ENCODE measurements around the gene KRT76. TPM values are rescaled to one million over a fixed set of nuclear protein-coding genes. Genes with fewer than 3 reads are reported as not detected.

KRT76 gene
- total and polyA plus RNA-seq, 2 donors (not counting 1 experiment from before 2014, with no cell fraction given), result not detected

DNA sequence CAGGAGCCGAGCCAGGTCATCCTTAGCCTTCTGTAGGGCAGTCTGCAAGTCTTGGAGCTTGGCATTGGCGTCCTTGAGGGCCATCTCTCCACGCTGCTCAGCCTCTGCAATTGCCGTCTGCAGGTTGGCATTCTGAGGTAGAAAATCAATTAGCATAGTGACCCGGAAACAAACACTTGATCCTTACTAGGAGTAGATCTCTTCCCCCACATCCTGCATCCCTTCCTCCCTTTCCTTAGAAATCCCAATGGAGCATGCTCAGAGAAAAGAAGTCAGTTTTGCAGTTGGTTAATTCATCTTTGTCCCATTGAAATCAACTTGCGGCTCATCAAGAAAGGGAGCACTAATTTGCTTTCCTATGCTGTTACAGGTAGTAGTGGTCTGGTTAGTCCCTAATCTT, 6.1 kb downstream of the KRT76 start:
- WGBS (ENCODE audit: insufficient coverage), result 77% methylated on average over 4 of the region's 6 CpGs
- no peak overlapping the region for H3K4me3 ChIP-seq (ENCODE audit: control extremely low read depth in 1 of 5, extremely low read depth in 1 of 5, insufficient read depth in 1 of 5, low read depth in 2 of 5, low read length in 4 of 5)
- TF ChIP-seq, protein P1, sequence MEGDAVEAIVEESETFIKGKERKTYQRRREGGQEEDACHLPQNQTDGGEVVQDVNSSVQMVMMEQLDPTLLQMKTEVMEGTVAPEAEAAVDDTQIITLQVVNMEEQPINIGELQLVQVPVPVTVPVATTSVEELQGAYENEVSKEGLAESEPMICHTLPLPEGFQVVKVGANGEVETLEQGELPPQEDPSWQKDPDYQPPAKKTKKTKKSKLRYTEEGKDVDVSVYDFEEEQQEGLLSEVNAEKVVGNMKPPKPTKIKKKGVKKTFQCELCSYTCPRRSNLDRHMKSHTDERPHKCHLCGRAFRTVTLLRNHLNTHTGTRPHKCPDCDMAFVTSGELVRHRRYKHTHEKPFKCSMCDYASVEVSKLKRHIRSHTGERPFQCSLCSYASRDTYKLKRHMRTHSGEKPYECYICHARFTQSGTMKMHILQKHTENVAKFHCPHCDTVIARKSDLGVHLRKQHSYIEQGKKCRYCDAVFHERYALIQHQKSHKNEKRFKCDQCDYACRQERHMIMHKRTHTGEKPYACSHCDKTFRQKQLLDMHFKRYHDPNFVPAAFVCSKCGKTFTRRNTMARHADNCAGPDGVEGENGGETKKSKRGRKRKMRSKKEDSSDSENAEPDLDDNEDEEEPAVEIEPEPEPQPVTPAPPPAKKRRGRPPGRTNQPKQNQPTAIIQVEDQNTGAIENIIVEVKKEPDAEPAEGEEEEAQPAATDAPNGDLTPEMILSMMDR (IDR thresholded peaks at IDR 0.05), result no peak
- no peak for TF ChIP-seq EZH2 (IDR thresholded peaks at IDR 0.05; ENCODE audit: borderline replicate concordance, insufficient read depth, low read depth, low read length, poor library complexity, severe bottlenecking)
- no peak overlapping the region for H3K27ac ChIP-seq (ENCODE audit: low read length in 2 of 2)
- CTCF ChIA-PET, result no interaction called here
- POLR2A ChIA-PET, result no interaction called here
- H3K79me2 ChIP-seq (ENCODE audit: control insufficient read depth, insufficient read depth, low read length), result no peaks in the 10 kb centered on the region
- no peaks in the 10 kb centered on the region for H4K20me1 ChIP-seq (ENCODE audit: control insufficient read depth, insufficient read depth, low read length, poor library complexity, severe bottlenecking)
- H3K4me2 ChIP-seq (replicated peaks; ENCODE audit: low read depth, low read length, poor library complexity, severe bottlenecking), result no peak overlapping the region
- H3K4me3 Mint-ChIP-seq, result no peak overlapping the region
- peaks cover 0 to 15% (median 0%) of the 10 kb centered on the region in 4 experiments for H3K27me3 ChIP-seq (replicated peaks in 1 of 4; ENCODE audit: control extremely low read depth in 1 of 4, control insufficient read depth in 3 of 4, insufficient read depth in 4 of 4, low read length in 3 of 4)
- no peaks in the 10 kb centered on the region for H3K4me1 Mint-ChIP-seq
- H3K27me3 Mint-ChIP-seq, result peaks cover 29% of the 10 kb centered on the region
- H3K9me3 Mint-ChIP-seq (ENCODE audit: insufficient read depth), result no peaks in the 10 kb centered on the region
- H3K4me1 ChIP-seq (ENCODE audit: control insufficient read depth in 2 of 2, insufficient read depth in 2 of 2, low read length in 2 of 2), result no peaks in the 10 kb centered on the region
- peaks cover 0 to 2% (median 0%) of the 10 kb centered on the region in 3 donors for H3K9me3 ChIP-seq (ENCODE audit: control extremely low read depth in 1 of 3, control insufficient read depth in 2 of 3, insufficient read depth in 1 of 3, low read length in 2 of 3)
- H3K36me3 ChIP-seq (replicated peaks in 1 of 2; ENCODE audit: control extremely low read depth in 1 of 2, control insufficient read depth in 1 of 2, extremely low read depth in 1 of 2, insufficient read depth in 2 of 2, low read length in 1 of 2), result no peaks in the 10 kb centered on the region
- no peak overlapping the region for H3K27ac Mint-ChIP-seq
- DNase-seq (no peak), ATAC-seq (ENCODE audit: low read depth) (no peak)
- intact Hi-C loops (cut with micrococcal nuclease), result no loop called here
- H2AFZ ChIP-seq (ENCODE audit: insufficient read depth, low read depth, low read length, poor library complexity, severe bottlenecking), result no peak overlapping the region
- H3K9ac ChIP-seq (ENCODE audit: low read length), result no peak overlapping the region

DNA sequence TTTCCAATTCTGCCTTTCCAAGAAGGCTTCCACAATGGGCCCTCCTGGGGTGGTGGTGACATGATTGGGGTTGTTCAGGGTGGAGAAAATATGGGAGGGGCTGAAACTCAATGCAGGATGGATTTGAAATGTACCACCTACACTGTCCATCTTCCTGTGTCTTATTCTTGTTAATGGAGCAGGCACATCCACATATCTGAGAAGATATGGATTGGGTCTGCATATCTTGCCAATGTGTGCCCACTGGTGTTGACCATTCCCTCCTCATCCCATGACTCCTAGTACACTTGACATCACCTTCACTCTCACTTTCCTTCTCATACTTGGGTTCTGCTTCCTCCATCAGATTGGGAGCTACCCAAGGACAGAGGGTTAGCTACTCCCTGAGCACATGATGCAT, 7.2 kb downstream of the KRT76 start:
- CTCF ChIA-PET, result no interaction called here
- Mint-ChIP-seq H3K9me3 (ENCODE audit: insufficient read depth) (no peaks in the 10 kb centered on the region), H3K4me3 (no peak overlapping the region), H3K4me1 (no peaks in the 10 kb centered on the region), H3K27me3 (peaks cover 23% of the 10 kb centered on the region), H3K27ac (no peak overlapping the region)
- TF ChIP-seq, protein P1 (IDR thresholded peaks at IDR 0.05), result no peak
- TF ChIP-seq EZH2 (IDR thresholded peaks at IDR 0.05; ENCODE audit: borderline replicate concordance, insufficient read depth, low read depth, low read length, poor library complexity, severe bottlenecking), result no peak
- H3K36me3 ChIP-seq (replicated peaks in 1 of 2; ENCODE audit: control extremely low read depth in 1 of 2, control insufficient read depth in 1 of 2, extremely low read depth in 1 of 2, insufficient read depth in 2 of 2, low read length in 1 of 2), result no peaks in the 10 kb centered on the region
- no peak for DNase-seq
- no peak overlapping the region for H3K27ac ChIP-seq (ENCODE audit: low read length in 2 of 2)
- peaks cover 0 to 14% (median 0%) of the 10 kb centered on the region in 4 experiments for H3K27me3 ChIP-seq (replicated peaks in 1 of 4; ENCODE audit: control extremely low read depth in 1 of 4, control insufficient read depth in 3 of 4, insufficient read depth in 4 of 4, low read length in 3 of 4)
- H3K9me3 ChIP-seq (ENCODE audit: control extremely low read depth in 1 of 3, control insufficient read depth in 2 of 3, insufficient read depth in 1 of 3, low read length in 2 of 3), result no peaks in the 10 kb centered on the region
- H3K9ac ChIP-seq (ENCODE audit: low read length), result no peak overlapping the region
- no peak overlapping the region for H3K4me3 ChIP-seq (ENCODE audit: control extremely low read depth in 1 of 5, extremely low read depth in 1 of 5, insufficient read depth in 1 of 5, low read depth in 2 of 5, low read length in 4 of 5)
- no peak for ATAC-seq (ENCODE audit: low read depth)
- H3K79me2 ChIP-seq (ENCODE audit: control insufficient read depth, insufficient read depth, low read length), result no peaks in the 10 kb centered on the region
- POLR2A ChIA-PET, result no interaction called here
- no peak overlapping the region for H2AFZ ChIP-seq (ENCODE audit: insufficient read depth, low read depth, low read length, poor library complexity, severe bottlenecking)
- no peaks in the 10 kb centered on the region for H3K4me1 ChIP-seq (ENCODE audit: control insufficient read depth in 2 of 2, insufficient read depth in 2 of 2, low read length in 2 of 2)
- no peaks in the 10 kb centered on the region for H4K20me1 ChIP-seq (ENCODE audit: control insufficient read depth, insufficient read depth, low read length, poor library complexity, severe bottlenecking)
- intact Hi-C loops (cut with micrococcal nuclease), result no loop called here
- no peak overlapping the region for H3K4me2 ChIP-seq (replicated peaks; ENCODE audit: low read depth, low read length, poor library complexity, severe bottlenecking)
